ACC112 (cell line): Measurements from ENCODE around the gene KIAA0232.
"Not testable (repeated sequence)": the region's sequence is repeated elsewhere in the genome, so short reads cannot be mapped to it uniquely, and the experiment has no call there.

Source experiments
- H2AFZ ChIP-seq: fragments of 200-600 bp; sonication (generic); one replicate; pipeline ENCODE4 v1.6.0; 2017; ENCODE audit warnings: antibody characterized with exemption, low read length; ENCODE audit not compliant: unreplicated experiment
- H3K27ac ChIP-seq: fragments of 200-600 bp; sonication (generic); 2 replicates; pipeline ENCODE4 v1.5.1; 2014; ENCODE audit warnings: low read depth, mild to moderate bottlenecking, antibody characterized with exemption, low read length, moderate library complexity
- H3K27me3 ChIP-seq: fragments of 200-600 bp; sonication (generic); 2 replicates; pipeline ENCODE4 v1.6.1; 2014; ENCODE audit warnings: mild to moderate bottlenecking, antibody characterized with exemption, low read length, moderate library complexity, mixed read lengths; ENCODE audit not compliant: insufficient read depth
- H3K36me3 ChIP-seq: fragments of 200-600 bp; sonication (generic); 2 replicates; pipeline ENCODE4 v1.6.1; 2016; ENCODE audit warnings: mild to moderate bottlenecking, antibody characterized with exemption, low read length, moderate library complexity, mixed read lengths; ENCODE audit not compliant: insufficient read depth
- H3K4me1 ChIP-seq: fragments of 200-600 bp; sonication (generic); one replicate; pipeline ENCODE4 v1.6.1; 2016; ENCODE audit warnings: low read length, mixed read lengths; ENCODE audit not compliant: insufficient read depth, unreplicated experiment, control insufficient read depth
- H3K4me3 ChIP-seq: fragments of 200-600 bp; sonication (generic); 2 replicates; pipeline ENCODE4 v1.5.1; 2014; ENCODE audit warnings: mild to moderate bottlenecking, low read depth, low read length
- H3K79me2 ChIP-seq: fragments of 200-600 bp; sonication (generic); one replicate; pipeline ENCODE4 v1.6.0; 2016; ENCODE audit warnings: low read length; ENCODE audit not compliant: control insufficient read depth, unreplicated experiment, insufficient read depth

The KIAA0232 gene

GRCh38 chr4:6794189-6794588, 11.7 kb downstream of the KIAA0232 start:
- Histone ChIP-seq H3K4me3 (no peak overlapping the region), H3K36me3 (no peaks in the 10 kb centered on the region), H2AFZ (no peak overlapping the region), H3K27me3 (no peaks in the 10 kb centered on the region), H3K79me2 (peaks cover 85% of the 10 kb centered on the region), H3K4me1 (peaks cover 7% of the 10 kb centered on the region), H3K27ac (no peak overlapping the region)

GRCh38 chr4:6795821-6796220, 13.3 kb downstream of the KIAA0232 start:
- Histone ChIP-seq H3K4me3 (no peak overlapping the region), H2AFZ (no peak overlapping the region), H3K27me3 (no peaks in the 10 kb centered on the region), H3K79me2 (peaks cover 88% of the 10 kb centered on the region), H3K27ac (no peak overlapping the region), H3K36me3 (no peaks in the 10 kb centered on the region), H3K4me1 (peaks cover 7% of the 10 kb centered on the region)

GRCh38 chr4:6797368-6797767, 14.8 kb downstream of the KIAA0232 start:
- H3K36me3 ChIP-seq = not testable (repeated sequence)

GRCh38 chr4:6799091-6799490, 16.6 kb downstream of the KIAA0232 start:
- Histone ChIP-seq H3K27ac (no peak overlapping the region), H3K4me3 (no peak overlapping the region), H2AFZ (no peak overlapping the region), H3K27me3 (no peaks in the 10 kb centered on the region), H3K4me1 (peaks cover 7% of the 10 kb centered on the region), H3K79me2 (peaks cover 90% of the 10 kb centered on the region), H3K36me3 (no peaks in the 10 kb centered on the region; the same call in 1 of the 2 replicates)

More at GRCh38 chr4:6797368-6797767, 14.8 kb downstream of the KIAA0232 start:
- not testable (repeated sequence) for H3K27me3 ChIP-seq, H2AFZ ChIP-seq, H3K4me3 ChIP-seq, H3K4me1 ChIP-seq, H3K27ac ChIP-seq
- H3K79me2 ChIP-seq = peaks cover 93% of the 10 kb centered on the region

GRCh38 chr4:6802025-6802424, 19.5 kb downstream of the KIAA0232 start:
- Histone ChIP-seq H3K27ac (no peak overlapping the region), H2AFZ (no peak overlapping the region), H3K27me3 (no peaks in the 10 kb centered on the region), H3K36me3 (no peaks in the 10 kb centered on the region; the same call in 1 of the 2 replicates), H3K79me2 (peaks cover 77% of the 10 kb centered on the region), H3K4me1 (peaks cover 22% of the 10 kb centered on the region), H3K4me3 (no peak overlapping the region)

GRCh38 chr4:6802626-6803025, 20.1 kb downstream of the KIAA0232 start:
- Histone ChIP-seq H3K4me3 (no peak overlapping the region), H3K27me3 (no peaks in the 10 kb centered on the region), H3K27ac (no peak overlapping the region), H3K4me1 (peaks cover 28% of the 10 kb centered on the region), H3K79me2 (peaks cover 73% of the 10 kb centered on the region), H3K36me3 (no peaks in the 10 kb centered on the region; the same call in 1 of the 2 replicates), H2AFZ (no peak overlapping the region)

GRCh38 chr4:6803246-6803645, 20.7 kb downstream of the KIAA0232 start:
- Histone ChIP-seq H3K79me2 (peaks cover 71% of the 10 kb centered on the region), H3K36me3 (no peaks in the 10 kb centered on the region; the same call in 1 of the 2 replicates), H3K27ac (no peak overlapping the region), H3K4me1 (peaks cover 29% of the 10 kb centered on the region), H3K27me3 (no peaks in the 10 kb centered on the region), H2AFZ (no peak overlapping the region), H3K4me3 (no peak overlapping the region)

GRCh38 chr4:6804082-6804752, 21.7 kb downstream of the KIAA0232 start:
- Histone ChIP-seq H3K4me1 (peaks cover 29% of the 10 kb centered on the region), H3K79me2 (peaks cover 71% of the 10 kb centered on the region), H3K27me3 (no peaks in the 10 kb centered on the region), H3K27ac (no peak overlapping the region), H3K4me3 (no peak overlapping the region), H2AFZ (no peak overlapping the region), H3K36me3 (no peaks in the 10 kb centered on the region; the same call in 1 of the 2 replicates)

- H3K4me3 ChIP-seq = peak overlapping the region; percentile 48
- no peaks in the 10 kb centered on the region for H3K27me3 ChIP-seq
- H3K27ac ChIP-seq = peak overlapping the region; percentile 94
- no peak overlapping the region for H2AFZ ChIP-seq
- peaks cover 66% of the 10 kb centered on the region for H3K79me2 ChIP-seq
- H3K36me3 ChIP-seq = no peaks in the 10 kb centered on the region; the same call in 1 of the 2 replicates
- H3K4me1 ChIP-seq = peaks cover 29% of the 10 kb centered on the region
Observed at GRCh38 chr4:6806924-6807626, 24.5 kb downstream of the KIAA0232 start.

- H3K4me1 ChIP-seq = peaks cover 29% of the 10 kb centered on the region
- no peaks in the 10 kb centered on the region for H3K36me3 ChIP-seq
- peaks cover 62% of the 10 kb centered on the region for H3K79me2 ChIP-seq
- H3K27me3 ChIP-seq = no peaks in the 10 kb centered on the region
- no peak overlapping the region for H3K27ac ChIP-seq
- H3K4me3 ChIP-seq = no peak overlapping the region
- no peak overlapping the region for H2AFZ ChIP-seq
Observed at GRCh38 chr4:6808259-6808658, 25.7 kb downstream of the KIAA0232 start.

GRCh38 chr4:6811165-6811564, 28.6 kb downstream of the KIAA0232 start:
- Histone ChIP-seq H3K4me1 (peaks cover 21% of the 10 kb centered on the region), H3K27ac (no peak overlapping the region), H3K27me3 (no peaks in the 10 kb centered on the region), H3K4me3 (no peak overlapping the region), H3K36me3 (no peaks in the 10 kb centered on the region), H3K79me2 (peaks cover 52% of the 10 kb centered on the region), H2AFZ (no peak overlapping the region)
